HG02840 (cell line): Measurements from ENCODE around the gene ATP5F1D.

ENCODE experiments used
- ATAC-seq: cut with Tn5 transposase; IDR thresholded peaks from one replicate; pipeline ENCODE4 v1.9.1; 2021; ENCODE audit warnings: mild to moderate bottlenecking, moderate library complexity, moderate number of reproducible peaks; ENCODE audit not compliant: unreplicated experiment, low FRiP score

The ATP5F1D gene

DNA sequence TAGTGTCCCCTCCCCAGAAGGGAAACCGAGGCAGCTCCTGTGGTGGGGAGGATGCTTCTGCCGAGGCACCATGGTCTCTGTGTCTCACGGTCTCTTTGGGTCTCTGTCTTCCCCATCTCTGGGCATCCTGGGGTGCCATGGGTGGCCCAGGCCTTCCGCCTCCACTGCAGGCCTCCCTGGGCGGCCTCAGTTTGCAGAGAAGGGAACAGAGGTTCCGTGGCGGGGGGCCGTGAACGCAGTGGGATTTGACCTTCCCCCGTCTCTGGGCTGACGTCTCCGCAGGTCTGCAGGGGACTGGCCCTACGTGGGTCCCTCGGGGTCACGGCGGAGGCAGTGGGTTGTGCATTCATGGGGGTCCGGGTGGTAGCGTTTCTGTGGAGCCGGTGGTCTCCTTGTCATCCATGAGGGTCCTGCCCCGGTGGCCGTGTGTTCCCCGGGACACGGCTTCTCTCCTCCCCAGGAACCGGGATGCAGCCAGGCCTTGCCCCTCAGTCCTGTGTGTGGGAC is 48.7 kb downstream of the ATP5F1D start:
- no peak for ATAC-seq

DNA sequence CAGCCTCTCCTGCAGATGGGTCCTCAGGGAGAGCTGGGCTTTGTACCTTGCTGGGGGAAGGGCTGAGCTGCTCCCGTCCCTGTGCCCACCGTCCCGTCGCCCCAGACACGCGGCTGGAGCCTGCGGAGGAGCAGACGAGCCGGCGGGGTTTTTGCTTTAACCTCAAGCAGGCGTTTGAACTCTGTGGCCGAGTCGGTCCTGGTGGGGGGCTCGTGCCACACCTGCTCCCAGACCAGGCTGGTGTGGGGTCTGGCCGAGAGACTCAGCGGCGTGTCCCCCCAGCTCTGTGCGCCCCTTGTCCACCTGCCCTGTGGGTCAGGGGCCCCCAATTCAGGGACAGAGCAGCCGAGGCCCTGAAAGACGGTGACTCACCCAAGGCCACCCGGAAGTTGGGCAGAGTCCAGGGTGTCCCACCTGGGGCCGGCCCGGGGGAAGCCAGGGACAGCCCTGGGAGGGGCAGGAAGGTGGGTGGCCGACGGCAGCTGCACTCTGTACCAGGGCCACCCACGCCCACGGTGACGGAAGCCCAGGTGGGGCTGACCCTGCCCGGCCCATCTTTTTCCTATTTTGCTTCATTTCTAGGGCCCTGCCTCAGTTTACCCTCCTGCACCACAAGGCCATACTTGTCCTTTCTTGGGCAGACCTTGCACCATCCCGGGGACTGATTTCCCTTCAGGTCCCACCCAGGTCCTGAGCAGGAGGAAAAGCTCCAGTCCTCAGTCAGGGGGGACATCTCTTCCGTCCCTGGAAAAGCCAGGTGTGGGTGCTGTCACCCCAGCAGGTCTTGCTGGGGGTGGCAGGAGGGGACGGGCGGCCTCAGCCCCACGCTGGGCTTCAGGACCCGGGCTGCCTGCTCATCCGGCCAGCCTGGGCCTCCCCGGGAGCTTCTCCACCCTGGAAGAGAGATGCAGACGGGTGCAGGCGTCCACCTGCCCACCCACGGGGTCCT is 49.4 kb downstream of the ATP5F1D start:
- ATAC-seq: no peak

DNA sequence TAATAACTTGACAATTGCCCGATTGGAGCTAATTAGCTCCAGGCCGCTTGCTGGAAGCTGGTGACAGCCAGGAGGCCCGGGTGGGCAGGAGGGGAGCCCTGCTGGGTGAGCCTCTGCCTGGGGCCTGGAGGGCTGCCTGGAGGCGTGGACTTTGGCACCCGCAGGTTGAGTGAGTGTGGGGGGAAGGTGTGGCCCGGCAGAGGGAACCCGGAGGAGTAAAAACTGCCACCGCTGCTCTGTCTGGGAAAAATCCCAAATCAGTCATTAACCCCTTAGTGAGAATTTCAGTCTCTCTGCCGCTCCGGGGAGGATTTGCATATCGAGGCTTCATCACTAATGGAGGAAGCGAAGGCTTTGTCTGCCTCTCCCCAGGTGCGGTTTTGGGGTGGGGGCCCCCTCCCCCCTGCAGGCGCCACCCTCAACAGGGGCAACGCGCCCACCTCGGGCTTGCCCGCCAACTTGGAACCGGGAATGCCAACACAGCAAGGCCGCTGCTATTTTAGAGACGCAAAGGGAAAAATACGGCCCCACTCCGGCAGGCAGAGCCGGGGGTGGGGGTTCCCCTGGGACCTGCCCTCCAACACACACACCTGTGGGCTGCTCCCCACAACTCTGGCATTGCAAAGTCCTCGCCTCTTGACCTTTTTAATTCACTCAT is 50.3 kb downstream of the ATP5F1D start:
- no peak for ATAC-seq

DNA sequence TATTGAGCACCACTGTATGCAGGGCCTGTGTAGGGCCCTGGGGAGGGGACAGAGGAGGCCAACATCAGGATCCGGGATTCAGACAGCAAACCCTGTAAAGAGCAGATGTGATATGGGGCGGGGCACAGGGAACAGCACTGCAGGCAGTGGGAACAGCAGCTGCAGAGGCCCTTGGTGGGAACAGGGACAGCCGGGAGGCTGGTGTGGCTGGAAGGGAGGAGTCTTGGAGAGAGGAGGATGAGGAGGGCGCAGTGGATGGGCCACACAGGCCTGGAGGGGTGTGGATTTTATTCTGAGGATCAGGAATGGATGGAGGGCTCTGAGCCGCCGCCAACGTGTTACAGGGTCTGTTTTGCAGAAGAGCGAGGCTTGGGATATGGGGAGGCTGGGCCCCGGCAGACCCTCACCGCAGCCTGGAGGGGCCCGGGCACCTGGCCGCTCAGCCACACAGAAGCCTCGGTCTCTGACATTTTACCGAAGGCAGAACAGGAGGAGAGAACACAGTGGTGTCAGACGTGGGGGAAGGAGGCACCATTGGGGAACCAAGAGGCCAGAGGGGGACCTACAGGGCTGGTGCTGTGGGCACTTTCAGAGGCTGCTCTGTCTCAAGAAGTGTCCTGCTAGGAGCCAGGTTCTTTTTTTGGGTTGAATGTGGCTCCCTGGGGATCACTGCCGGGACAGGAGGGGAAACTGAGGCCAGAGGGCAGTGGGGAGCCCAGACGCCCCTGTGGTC is 51.0 kb downstream of the ATP5F1D start:
- ATAC-seq: no peak

DNA sequence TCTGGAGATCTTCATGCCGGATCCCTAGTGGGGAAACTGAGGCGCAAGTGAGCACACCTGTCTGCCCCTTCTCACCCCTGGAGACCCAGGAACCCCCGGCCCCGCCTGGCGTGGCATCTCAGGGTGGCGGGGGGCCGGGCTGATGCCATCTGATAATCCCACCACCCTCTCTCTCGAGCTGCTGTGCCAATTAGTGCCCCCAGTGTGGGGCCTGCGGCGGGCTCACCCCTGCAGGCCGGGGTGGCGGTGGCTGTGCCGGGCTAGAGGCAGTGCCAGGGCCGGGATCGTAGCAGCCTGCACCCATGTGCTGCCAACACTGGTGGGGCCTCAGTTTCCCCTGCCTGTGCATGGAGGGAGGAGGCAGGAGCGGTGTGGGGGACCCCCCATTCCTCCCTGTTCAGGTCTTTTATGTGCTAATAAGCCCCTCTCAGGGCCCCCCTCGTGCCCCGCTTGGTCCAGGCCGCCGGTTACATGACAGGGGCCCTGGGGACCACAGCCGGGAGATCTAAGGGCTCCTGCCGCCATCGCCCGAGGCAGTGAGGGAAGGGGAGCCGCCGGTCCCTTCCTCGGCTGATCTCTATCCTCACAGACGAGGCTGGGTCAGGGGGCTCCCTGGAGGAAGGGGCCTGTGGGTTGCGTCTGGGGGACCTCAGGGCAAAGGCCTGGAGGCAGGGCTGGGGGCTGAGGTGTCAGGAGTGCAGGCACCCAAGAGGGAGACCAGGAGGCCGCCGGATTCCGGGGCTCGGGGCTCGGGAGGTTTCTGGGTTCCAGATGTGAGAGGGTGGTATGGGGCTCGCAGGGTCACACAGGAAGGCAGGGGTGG is 52.4 kb downstream of the ATP5F1D start:
- no peak for ATAC-seq
